ENCODE measurements around the gene PNPLA7. TPM values are rescaled to one million over a fixed set of nuclear protein-coding genes. Genes with fewer than 3 reads are reported as not detected.
"Not testable (repeated sequence)": the region's sequence is repeated elsewhere in the genome, so short reads cannot be mapped to it uniquely, and the experiment has no call there.

PNPLA7 gene
- total and polyA plus RNA-seq, 7 donors, result 1.8 to 12.2 (median 8.2) TPM

DNA sequence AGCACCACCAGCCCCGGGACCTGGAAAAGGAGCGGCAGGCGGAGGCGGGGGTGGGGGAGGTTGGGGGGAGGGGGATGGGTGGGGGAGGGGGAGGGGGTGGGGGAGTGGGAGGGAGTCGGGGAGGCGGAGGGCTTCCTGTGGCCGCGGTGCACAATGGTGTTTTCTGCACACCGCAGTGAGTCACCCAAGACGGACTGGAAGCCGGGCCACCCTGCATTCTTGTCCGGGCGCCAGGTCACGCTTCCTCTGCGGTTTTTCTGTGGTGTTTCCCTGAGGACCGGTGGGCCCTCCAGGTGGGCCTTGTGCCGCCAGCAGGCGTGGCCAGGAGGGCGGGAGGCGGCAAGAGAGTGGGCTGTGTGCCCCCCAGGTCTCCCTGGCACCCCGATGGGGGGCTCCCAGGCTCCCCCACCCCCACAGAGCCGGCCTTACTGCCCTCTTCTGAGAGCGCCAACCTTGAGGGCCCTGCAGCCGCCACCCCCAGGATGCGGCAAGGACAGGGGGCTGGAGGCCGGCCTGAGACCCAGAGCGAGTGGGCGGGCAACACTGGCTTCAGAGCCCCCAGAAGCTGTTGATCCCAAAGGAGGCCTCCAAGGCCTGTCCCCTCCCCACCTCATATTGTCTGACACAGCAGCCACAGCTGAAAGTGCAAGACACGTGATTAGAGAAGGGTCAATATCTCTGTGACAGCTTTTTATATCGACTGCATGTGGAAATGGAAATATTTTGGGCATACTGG, 138.4 kb downstream of the PNPLA7 start:
- intact Hi-C loops (cut with DNase I), result no loop called here
- no peak for TF ChIP-seq EP300 (IDR thresholded peaks at IDR 0.05)
- TF ChIP-seq POLR2AphosphoS5 (IDR thresholded peaks at IDR 0.05), result no peak
- TF ChIP-seq, protein P1, sequence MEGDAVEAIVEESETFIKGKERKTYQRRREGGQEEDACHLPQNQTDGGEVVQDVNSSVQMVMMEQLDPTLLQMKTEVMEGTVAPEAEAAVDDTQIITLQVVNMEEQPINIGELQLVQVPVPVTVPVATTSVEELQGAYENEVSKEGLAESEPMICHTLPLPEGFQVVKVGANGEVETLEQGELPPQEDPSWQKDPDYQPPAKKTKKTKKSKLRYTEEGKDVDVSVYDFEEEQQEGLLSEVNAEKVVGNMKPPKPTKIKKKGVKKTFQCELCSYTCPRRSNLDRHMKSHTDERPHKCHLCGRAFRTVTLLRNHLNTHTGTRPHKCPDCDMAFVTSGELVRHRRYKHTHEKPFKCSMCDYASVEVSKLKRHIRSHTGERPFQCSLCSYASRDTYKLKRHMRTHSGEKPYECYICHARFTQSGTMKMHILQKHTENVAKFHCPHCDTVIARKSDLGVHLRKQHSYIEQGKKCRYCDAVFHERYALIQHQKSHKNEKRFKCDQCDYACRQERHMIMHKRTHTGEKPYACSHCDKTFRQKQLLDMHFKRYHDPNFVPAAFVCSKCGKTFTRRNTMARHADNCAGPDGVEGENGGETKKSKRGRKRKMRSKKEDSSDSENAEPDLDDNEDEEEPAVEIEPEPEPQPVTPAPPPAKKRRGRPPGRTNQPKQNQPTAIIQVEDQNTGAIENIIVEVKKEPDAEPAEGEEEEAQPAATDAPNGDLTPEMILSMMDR (IDR thresholded peaks at IDR 0.05), result no peak
- no peak for TF ChIP-seq POLR2A (IDR thresholded peaks at IDR 0.05)
- DNase-seq, result peak; percentile 89
- no peaks in the 10 kb centered on the region for H3K9me3 ChIP-seq
- H3K4me3 ChIP-seq, result no peak overlapping the region
- H3K27me3 ChIP-seq, result peaks cover 0 to under 1% (median 0%) of the 10 kb centered on the region in 3 donors
- H3K27ac ChIP-seq, result peak overlapping the region; percentile 43 to 72 (median 50)
- H3K36me3 ChIP-seq, result no peaks in the 10 kb centered on the region
- 46 to 63% methylated on average over 27 to 30 of the region's 30 CpGs for WGBS, 2 donors
- peaks cover 0 to 24% (median 22%) of the 10 kb centered on the region in 4 donors for H3K4me1 ChIP-seq

DNA sequence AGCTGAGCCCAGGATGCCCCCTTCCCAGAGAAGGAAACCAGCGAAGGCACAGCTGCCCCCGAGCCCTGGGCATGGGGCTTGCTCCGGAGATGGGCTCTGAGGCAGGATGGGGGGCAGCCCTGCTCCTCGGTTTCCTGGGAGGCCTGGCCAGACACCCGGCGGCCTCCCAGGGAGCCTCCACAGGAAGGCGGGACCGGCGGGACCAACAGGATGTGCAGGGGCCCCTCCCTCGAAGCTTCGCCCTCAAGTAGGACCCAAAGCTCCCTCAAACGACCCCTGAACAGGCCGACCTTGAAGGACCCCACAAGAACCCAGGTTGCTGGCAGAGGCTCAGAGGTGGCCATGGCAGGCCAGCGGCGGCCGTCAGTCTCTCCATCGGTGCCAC, 138.9 kb downstream of the PNPLA7 start:
- TF ChIP-seq, protein P1 (IDR thresholded peaks at IDR 0.05), result no peak
- TF ChIP-seq POLR2AphosphoS5 (IDR thresholded peaks at IDR 0.05) (no peak), EP300 (IDR thresholded peaks at IDR 0.05) (no peak), POLR2A (IDR thresholded peaks at IDR 0.05) (no peak)
- intact Hi-C loops (cut with DNase I), result no loop called here

DNA sequence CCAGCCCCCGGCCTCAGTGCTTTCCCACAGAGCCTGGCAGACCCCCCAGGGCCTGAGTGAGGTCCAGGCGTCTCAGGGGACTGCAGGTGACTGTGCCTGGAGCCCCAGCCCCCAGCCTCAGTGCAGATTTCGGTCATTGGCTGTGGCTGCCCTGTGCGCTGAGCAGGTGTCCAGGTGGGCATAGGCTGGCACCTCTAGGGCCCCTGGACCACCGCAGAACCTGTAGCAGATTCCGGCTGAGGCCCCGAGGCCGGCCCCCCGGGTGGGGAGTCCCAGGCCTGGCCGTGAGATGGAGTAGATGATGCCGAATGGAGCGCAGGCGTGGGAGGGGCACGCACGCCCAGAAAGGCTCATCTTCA, 139.3 kb downstream of the PNPLA7 start:
- intact Hi-C loops (cut with DNase I), result no loop called here
- no peaks in the 10 kb centered on the region for H3K36me3 ChIP-seq
- H3K9me3 ChIP-seq, result no peaks in the 10 kb centered on the region
- TF ChIP-seq, protein P1 (IDR thresholded peaks at IDR 0.05), result no peak
- TF ChIP-seq POLR2A (IDR thresholded peaks at IDR 0.05), result no peak
- TF ChIP-seq EP300 (IDR thresholded peaks at IDR 0.05), result no peak
- TF ChIP-seq POLR2AphosphoS5 (IDR thresholded peaks at IDR 0.05), result no peak
- DNase-seq, result no peak
- peak overlapping the region in 1 of 4 donors; percentile 62 for H3K27ac ChIP-seq
- 87 to 88% methylated on average over 15 of the region's 15 CpGs for WGBS, 2 donors
- H3K4me1 ChIP-seq, result peaks cover 0 to 31% (median 29%) of the 10 kb centered on the region in 4 donors
- no peak overlapping the region for H3K4me3 ChIP-seq
- peaks cover 0 to 5% (median 0%) of the 10 kb centered on the region in 3 donors for H3K27me3 ChIP-seq

More for the DNA sequence above, 138.9 kb downstream of the PNPLA7 start:
- no peak for DNase-seq
- no peak overlapping the region for H3K4me3 ChIP-seq
- no peaks in the 10 kb centered on the region for H3K9me3 ChIP-seq
- peak overlapping the region in 2 of 4 donors; percentile 31 to 62 for H3K27ac ChIP-seq
- peaks cover 0 to 29% (median 27%) of the 10 kb centered on the region in 4 donors for H3K4me1 ChIP-seq
- WGBS, 2 donors, result 58 to 71% methylated on average over 17 of the region's 17 CpGs
- H3K36me3 ChIP-seq, result no peaks in the 10 kb centered on the region
- peaks cover 0 to 5% (median 0%) of the 10 kb centered on the region in 3 donors for H3K27me3 ChIP-seq

DNA sequence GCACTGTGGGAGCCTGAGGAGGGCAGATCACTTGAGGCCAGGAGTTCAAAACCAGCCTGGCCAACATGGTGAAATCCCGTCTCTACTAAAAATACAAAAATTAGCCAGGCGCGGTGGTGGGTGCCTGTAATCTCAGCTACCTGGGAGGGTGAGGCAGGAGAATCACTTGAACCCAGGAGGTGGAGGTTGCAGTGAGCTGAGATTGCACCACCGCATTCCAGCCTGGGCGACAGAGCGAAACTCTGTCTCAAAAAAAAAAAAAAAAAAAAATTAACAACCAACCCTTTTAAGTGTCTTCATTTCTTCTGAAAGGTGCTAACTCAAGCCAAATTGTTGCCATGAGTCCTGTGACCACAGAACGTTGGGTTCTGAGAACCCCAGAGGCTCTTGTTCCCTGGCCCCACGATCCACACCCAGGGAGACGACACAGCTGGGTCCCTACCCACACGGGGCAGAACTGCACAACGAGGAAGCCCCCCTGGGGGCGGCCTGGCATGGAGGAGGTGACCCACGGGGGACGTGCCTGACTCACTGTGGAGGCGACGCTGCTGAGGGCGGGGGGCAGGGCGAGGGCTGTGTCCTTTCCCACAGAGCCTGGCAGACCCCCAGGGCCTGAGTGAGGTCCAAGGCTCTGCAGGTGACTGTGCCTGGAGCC, 139.8 kb downstream of the PNPLA7 start:
- 81 to 83% methylated on average over 18 of the region's 18 CpGs for WGBS, 2 donors
- H3K4me1 ChIP-seq, result peaks cover 0 to 31% (median 29%) of the 10 kb centered on the region in 4 donors
- H3K36me3 ChIP-seq; H3K27me3 ChIP-seq; H3K4me3 ChIP-seq; intact Hi-C loops (cut with DNase I); H3K9me3 ChIP-seq; DNase-seq: not testable (repeated sequence)
- peak overlapping the region in 1 of 4 donors; percentile 62 for H3K27ac ChIP-seq

Other genes with a start within 250 kb of the PNPLA7 start
- gene NRARP, start 248.1 kb downstream of the PNPLA7 start, total RNA-seq, result 1 to 10 TPM in 3 of 4 donors, not detected in 1; 1.8 to 2.9 (median 2.8) TPM
- 10 to 100 TPM; 20.4 to 24.7 (median 24.0) TPM for gene NRARP, start 248.1 kb downstream of the PNPLA7 start, polyA plus RNA-seq
- 10 to 100 TPM in 2 of 4 donors, 1 to 10 TPM in 2; 8.9 to 25.5 (median 11.8) TPM for gene EXD3, start 127.2 kb downstream of the PNPLA7 start, total RNA-seq
- 10 to 100 TPM; 18.0 to 29.7 (median 26.6) TPM for gene EXD3, start 127.2 kb downstream of the PNPLA7 start, polyA plus RNA-seq
- 1 to 10 TPM; 1.4 to 3.3 (median 2.9) TPM for gene NOXA1, start 127.0 kb downstream of the PNPLA7 start, total RNA-seq
- gene NOXA1, start 127.0 kb downstream of the PNPLA7 start, polyA plus RNA-seq, result 10 to 100 TPM; 15.0 to 16.4 (median 15.4) TPM
- under 1 TPM in 1 of 4 donors, not detected in 3; 0.71 TPM for gene ENTPD8, start 109.0 kb downstream of the PNPLA7 start, total RNA-seq
- gene ENTPD8, start 109.0 kb downstream of the PNPLA7 start, polyA plus RNA-seq, result 10 to 100 TPM; 32.4 to 65.3 (median 44.4) TPM
- 10 to 100 TPM; 21.8 to 33.8 (median 27.4) TPM for gene NSMF, start 91.1 kb downstream of the PNPLA7 start, total RNA-seq
- gene NSMF, start 91.1 kb downstream of the PNPLA7 start, polyA plus RNA-seq, result 10 to 100 TPM; 24.0 to 50.4 (median 42.4) TPM
- 10 to 100 TPM; 38.5 to 73.1 (median 57.9) TPM for gene MRPL41, start 1.5 kb upstream of the PNPLA7 start, total RNA-seq
- gene MRPL41, start 1.5 kb upstream of the PNPLA7 start, polyA plus RNA-seq, result 100 to 1,000 TPM in 2 of 3 donors, 10 to 100 TPM in 1; 95.2 to 162 (median 132) TPM
- gene DPH7, start 28.5 kb upstream of the PNPLA7 start, total RNA-seq, result 10 to 100 TPM; 28.5 to 43.6 (median 29.0) TPM
- gene DPH7, start 28.5 kb upstream of the PNPLA7 start, polyA plus RNA-seq, result 10 to 100 TPM in 2 of 3 donors, 1 to 10 TPM in 1; 6.5 to 29.0 (median 10.2) TPM
- gene ZMYND19, start 40.1 kb upstream of the PNPLA7 start, total RNA-seq, result 10 to 100 TPM in 2 of 4 donors, 1 to 10 TPM in 2; 7.2 to 13.0 (median 10.0) TPM
- 10 to 100 TPM in 1 of 3 donors, 1 to 10 TPM in 2; 5.4 to 17.8 (median 9.0) TPM for gene ZMYND19, start 40.1 kb upstream of the PNPLA7 start, polyA plus RNA-seq
- 10 to 100 TPM; 12.5 to 26.3 (median 19.7) TPM for gene ARRDC1, start 55.3 kb upstream of the PNPLA7 start, total RNA-seq
- gene ARRDC1, start 55.3 kb upstream of the PNPLA7 start, polyA plus RNA-seq, result 100 to 1,000 TPM in 1 of 3 donors, 10 to 100 TPM in 2; 51.7 to 131 (median 71.4) TPM
- gene EHMT1, start 68.6 kb upstream of the PNPLA7 start, total RNA-seq, result 10 to 100 TPM; 60.4 to 91.4 (median 70.7) TPM
- gene EHMT1, start 68.6 kb upstream of the PNPLA7 start, polyA plus RNA-seq, result 10 to 100 TPM; 19.2 to 54.9 (median 28.2) TPM